Iris pigment epithelial cell (primary cell): ENCODE results near the gene DNTT.

Experiments
- DNase-seq: peaks from one replicate; pipeline ENCODE4 v3.0.0-alpha.2; 2011; ENCODE audit warnings: low read depth

The DNTT gene

DNA sequence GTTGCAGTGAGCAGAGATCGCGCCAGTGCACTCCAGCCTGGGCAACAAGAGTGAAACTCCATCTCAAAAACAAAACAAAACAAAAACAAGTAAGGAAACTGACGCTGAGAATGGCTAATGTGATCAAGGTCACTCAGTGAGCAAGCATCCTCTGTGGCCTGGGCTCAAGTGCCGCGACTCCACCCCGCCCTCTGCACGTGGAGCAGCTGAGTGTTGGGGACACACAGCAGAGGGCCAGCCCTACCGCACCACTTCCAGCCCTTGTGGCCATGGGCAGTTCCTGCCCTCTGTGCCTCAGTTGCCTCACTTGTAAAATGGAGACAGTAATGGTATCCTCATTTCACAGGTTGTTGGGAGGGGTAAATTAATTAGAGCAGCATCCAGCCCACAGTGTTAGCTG is 75.5 kb downstream of the DNTT start:
- DNase-seq: no peak

- peak; percentile 51 for DNase-seq
These were observed 76.6 kb downstream of the DNTT start for GRCh38 chr10:96380821-96381220.

DNA sequence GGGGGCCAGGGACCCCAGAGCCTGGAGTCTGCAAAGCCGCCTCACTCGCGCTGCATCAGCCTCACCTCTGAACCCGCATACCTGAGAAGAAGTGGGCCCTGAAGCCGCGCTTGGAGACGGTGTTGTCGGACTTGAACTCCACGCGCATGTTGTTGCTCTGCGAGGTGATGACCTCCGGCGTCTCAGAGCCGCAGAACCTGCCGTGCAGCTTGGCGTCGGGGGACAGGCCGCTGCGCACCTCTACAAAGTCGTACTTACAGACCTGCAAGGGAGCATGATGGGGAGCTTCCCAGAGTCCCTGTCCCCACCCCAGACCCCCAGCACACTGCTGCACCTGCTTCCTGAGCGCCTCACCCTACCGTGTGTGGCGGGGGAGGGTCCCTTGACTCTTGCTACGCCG is 80.3 kb downstream of the DNTT start:
- DNase-seq: no peak

DNA sequence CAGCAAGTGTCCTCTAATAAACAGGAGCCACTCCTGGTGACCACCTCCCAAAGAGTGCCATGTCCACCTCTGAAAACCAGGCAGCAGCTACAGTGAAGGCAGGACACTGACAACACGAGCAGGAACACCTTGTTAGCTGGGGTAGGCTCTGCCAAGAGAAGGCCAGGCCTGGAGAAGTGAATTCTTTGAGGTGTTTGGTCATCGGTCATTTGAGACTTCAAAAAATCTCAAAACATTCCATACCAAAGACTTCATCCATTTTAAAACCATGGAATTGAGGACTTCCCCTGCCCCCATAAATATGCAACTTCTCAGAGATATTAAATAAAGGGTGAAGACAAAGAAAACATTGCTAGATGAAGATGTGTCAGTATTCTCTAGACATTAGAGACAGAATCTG is 82.9 kb downstream of the DNTT start:
- DNase-seq: peak; percentile 10

- no peak for DNase-seq
These were observed 83.4 kb downstream of the DNTT start for GRCh38 chr10:96387601-96388000.
